Fibroblast of the aortic adventitia (primary cell): Measurements from ENCODE around the gene COG7. TPM values are rescaled to one million over a fixed set of nuclear protein-coding genes. Genes with fewer than 3 reads are reported as not detected.
"Not testable (repeated sequence)": the region's sequence is repeated elsewhere in the genome, so short reads cannot be mapped to it uniquely, and the experiment has no call there.

Experiments used
- DNase-seq: peaks from one replicate; pipeline ENCODE4 v3.0.0-alpha.2; 2010; ENCODE audit warnings: low read depth
- H3K4me3 ChIP-seq: 2 replicates; pipeline ENCODE4 v1.5.1; 2011; ENCODE audit warnings: low read depth, mild to moderate bottlenecking, control low read depth, low read length, moderate library complexity
- CTCF ChIP-seq: IDR thresholded peaks from 2 replicates; pipeline ENCODE4 v1.5.1; 2011; ENCODE audit warnings: mild to moderate bottlenecking, low read length, control low read depth, inconsistent platforms; ENCODE audit not compliant: insufficient read depth
- total RNA-seq: library from RNA; depleted of rRNA; stranded (reverse); fragments of >200 nt; gene quantifications from 2 replicates; pipeline ENCODE4 v1.2.3, GENCODE V29; 2012; ENCODE audit warnings: low replicate concordance

Gene COG7
- total RNA-seq, 1 donor: 18.9 TPM

DNA sequence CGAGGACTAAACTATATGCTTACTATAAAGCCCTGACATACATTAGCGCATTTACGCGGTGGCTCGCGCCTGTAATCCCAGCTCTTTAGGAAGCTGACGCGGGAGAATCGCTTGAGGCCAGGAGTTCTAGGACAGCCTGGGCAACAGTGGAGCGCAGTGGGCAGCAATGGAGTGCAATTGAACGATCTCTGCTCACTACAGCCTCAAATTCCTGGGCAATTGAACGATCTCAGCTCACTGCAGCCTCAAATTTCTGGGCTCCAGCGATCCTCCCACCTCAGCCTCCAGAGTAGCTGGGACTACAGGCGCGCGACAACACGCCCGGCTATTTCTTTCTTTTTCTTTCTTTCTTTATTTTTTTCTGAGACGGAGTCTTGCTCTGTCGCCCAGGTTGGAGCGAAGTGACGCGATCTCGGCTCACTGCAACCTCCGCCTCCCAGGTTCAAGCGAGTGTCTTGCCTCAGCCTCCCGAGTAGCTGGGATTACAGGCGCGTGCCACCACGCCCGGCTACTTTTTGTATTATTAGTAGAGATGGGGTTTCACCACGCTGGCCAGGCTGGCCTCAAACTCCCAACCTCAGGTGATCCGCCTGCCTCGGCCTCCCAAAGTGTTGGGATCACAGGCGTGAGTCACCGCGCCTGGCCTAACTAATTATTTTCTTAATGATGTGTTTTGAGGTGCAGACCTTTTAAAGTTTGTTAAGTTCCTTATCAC lies 506 bp upstream of the COG7 start:
- H3K4me3 ChIP-seq: peak overlapping the region; percentile 93
- DNase-seq: no peak
- TF ChIP-seq CTCF: no peak

DNA sequence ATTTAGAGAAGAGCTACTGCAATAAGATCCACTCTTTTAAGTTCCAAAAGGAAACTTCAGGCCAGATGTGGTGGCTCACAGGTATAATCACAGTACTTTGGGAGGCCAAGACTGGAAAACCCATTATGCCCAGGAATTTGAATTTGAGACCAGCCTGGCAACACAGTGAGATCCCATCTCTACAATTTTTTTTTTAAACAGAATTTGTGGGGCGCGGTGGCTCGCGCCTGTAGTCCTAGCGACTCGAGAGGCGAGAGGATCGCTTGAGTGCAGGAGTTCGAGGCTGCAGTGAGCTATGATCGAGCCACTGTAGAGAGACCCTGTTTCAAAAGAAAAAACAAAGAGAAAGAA lies 793 bp downstream of the COG7 start:
- no peak for TF ChIP-seq CTCF
- DNase-seq: no peak
- peak overlapping the region; percentile 93 for H3K4me3 ChIP-seq

DNA sequence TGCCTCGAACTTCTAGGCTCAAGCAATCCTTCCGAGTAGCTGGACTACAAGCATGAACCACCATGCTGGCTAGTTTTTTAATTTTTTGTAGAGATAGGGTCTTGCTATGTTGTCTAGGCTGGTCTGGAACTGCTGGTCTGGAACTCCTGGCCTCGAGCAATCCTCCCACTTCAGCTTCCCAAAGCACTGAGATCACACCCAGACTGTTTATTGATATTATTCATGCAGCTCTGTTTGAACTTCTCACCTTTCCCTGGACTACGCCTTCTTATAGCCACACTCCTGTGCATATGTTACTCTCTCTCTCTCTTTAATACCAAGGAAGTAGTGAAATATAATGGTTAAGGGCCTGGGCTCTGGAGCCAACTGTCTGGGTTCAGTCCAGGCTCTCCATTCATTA lies 4.6 kb downstream of the COG7 start:
- DNase-seq: peak; percentile 27
- TF ChIP-seq CTCF: no peak
- no peak overlapping the region for H3K4me3 ChIP-seq

GRCh38 chr16:23437542-23437941 lies 15.4 kb downstream of the COG7 start:
- not testable (repeated sequence) for DNase-seq, H3K4me3 ChIP-seq

- no peak for DNase-seq
- H3K4me3 ChIP-seq: no peak overlapping the region
- TF ChIP-seq CTCF: no peak
Observed at GRCh38 chr16:23436951-23437350, 16.0 kb downstream of the COG7 start.

DNA sequence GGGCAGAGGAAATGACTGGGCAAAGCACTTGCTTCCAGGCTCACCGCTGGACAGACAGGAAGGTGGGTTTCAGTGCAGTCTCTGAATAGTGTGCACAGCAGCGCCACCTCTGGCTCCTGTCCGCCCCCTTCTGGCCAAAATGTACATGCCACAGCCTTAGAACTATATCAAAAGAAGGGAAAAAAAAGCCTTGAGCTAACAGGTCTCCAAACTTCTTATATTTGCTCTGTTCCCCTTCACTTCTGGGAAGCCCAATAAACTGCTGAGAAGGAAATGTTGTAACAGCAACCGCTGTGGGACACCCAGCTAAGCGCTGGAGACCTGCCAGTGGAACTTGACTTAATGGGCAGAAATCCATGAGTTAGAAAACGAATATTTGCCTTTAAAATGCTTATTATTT lies 17.5 kb downstream of the COG7 start:
- peak; percentile 83 for TF ChIP-seq CTCF
- DNase-seq: peak; percentile 46
- no peak overlapping the region for H3K4me3 ChIP-seq

GRCh38 chr16:23434380-23434779 lies 18.6 kb downstream of the COG7 start:
- TF ChIP-seq CTCF: peak; percentile 86
- peak; percentile 85 for DNase-seq
- H3K4me3 ChIP-seq: no peak overlapping the region
